K562 (cell line): ENCODE measurements around the gene PICK1. TPM values are rescaled to one million over a fixed set of nuclear protein-coding genes. Genes with fewer than 3 reads are reported as not detected.

ENCODE experiments used
- ATF7 ChIP-seq: fragments of 450-650 bp; IDR thresholded peaks from 2 replicates; pipeline ENCODE4 v1.7.1; 2014; ENCODE audit warnings: mild to moderate bottlenecking, moderate library complexity
- CAMTA2 ChIP-seq: fragments of 250-450 bp; sonication (Bioruptor Pico); conservative IDR thresholded peaks from 2 replicates; pipeline ENCODE4 v1.5.1; 2022
- CBX8 ChIP-seq: fragments of 200-600 bp; sonication (generic); IDR thresholded peaks from 2 replicates; pipeline ENCODE4 v1.6.1; 2012; ENCODE audit warnings: borderline replicate concordance, mixed run types, low read depth, mild to moderate bottlenecking, moderate library complexity, mixed read lengths, low read length, control low read depth, inconsistent platforms; ENCODE audit not compliant: poor library complexity, severe bottlenecking; ENCODE audit errors: extremely low read depth
- CEBPG ChIP-seq, 3 experiments: fragments of 200-800 bp in 1 of 3; sonication (Bioruptor generic) in 1 of 3; sonication (generic) in 1 of 3; formaldehyde crosslinking in 1 of 3; IDR thresholded peaks in 2 of 3; conservative IDR thresholded peaks in 1 of 3; 2 replicates each; pipeline versions ENCODE4 v1.6.1 to v1.8.0; 2016 to 2022; ENCODE audit warnings: missing compliant biosample characterization in 2 of 3, missing genetic modification characterization in 2 of 3, mild to moderate bottlenecking in 1 of 3, missing genetic modification reagents in 1 of 3
- CREB1 ChIP-seq, 2 experiments: sonication (generic) in 1 of 2; formaldehyde crosslinking in 1 of 2; IDR thresholded peaks; 2 replicates each; pipeline versions ENCODE4 v1.6.1 to v1.8.0; 2012 to 2022; ENCODE audit warnings: inconsistent platforms in 1 of 2, mild to moderate bottlenecking in 1 of 2, missing genetic modification reagents in 1 of 2, moderate library complexity in 1 of 2
- ESRRB ChIP-seq: fragments of 250-450 bp; sonication (Bioruptor Pico); IDR thresholded peaks from 2 replicates; pipeline ENCODE4 v1.5.0; 2020; ENCODE audit warnings: mild to moderate bottlenecking, moderate library complexity, borderline replicate concordance
- ETV1 ChIP-seq: fragments of 450-650 bp; conservative IDR thresholded peaks from 2 replicates; pipeline ENCODE4 v1.6.1; 2016; ENCODE audit warnings: missing genetic modification characterization, control low read depth, low read depth, missing compliant biosample characterization
- HDAC8 ChIP-seq: fragments of 450-650 bp; IDR thresholded peaks from 2 replicates; pipeline ENCODE4 v1.6.1; 2016; ENCODE audit warnings: mild to moderate bottlenecking, missing genetic modification characterization, moderate library complexity, missing compliant biosample characterization
- HNRNPLL ChIP-seq: fragments of 200-400 bp; formaldehyde crosslinking; IDR thresholded peaks from 2 replicates; pipeline ENCODE4 v1.6.1; 2017; ENCODE audit warnings: low read length, low read depth, mild to moderate bottlenecking; ENCODE audit not compliant: poor library complexity, severe bottlenecking
- KLF6 ChIP-seq: fragments of 250-450 bp; sonication (Bioruptor Pico); IDR thresholded peaks from 2 replicates; pipeline ENCODE4 v1.4.0; 2020; ENCODE audit warnings: mild to moderate bottlenecking, moderate library complexity, borderline replicate concordance
- MED1 ChIP-seq: sonication (generic); formaldehyde crosslinking; IDR thresholded peaks from 2 replicates; pipeline ENCODE4 v1.8.1; 2023; ENCODE audit warnings: missing genetic modification reagents, borderline replicate concordance
- MIER1 ChIP-seq: fragments of 450-650 bp; IDR thresholded peaks from 2 replicates; pipeline ENCODE4 v1.6.1; 2016; ENCODE audit warnings: antibody characterized with exemption, mild to moderate bottlenecking, low read depth
- MTA2 ChIP-seq: fragments of 450-650 bp; IDR thresholded peaks from 2 replicates; pipeline ENCODE4 v1.6.1; 2016; ENCODE audit warnings: low read depth
- NFATC3 ChIP-seq: fragments of 450-650 bp; IDR thresholded peaks from 2 replicates; pipeline ENCODE4 v1.6.1; 2017; ENCODE audit warnings: mild to moderate bottlenecking
- NFXL1 ChIP-seq: fragments of 450-650 bp; formaldehyde crosslinking; IDR thresholded peaks from 2 replicates; pipeline ENCODE4 v1.4.0; 2021; ENCODE audit warnings: mild to moderate bottlenecking
- NONO ChIP-seq, 2 experiments: fragments of 200-400 bp in 1 of 2; fragments of 450-650 bp in 1 of 2; formaldehyde crosslinking in 1 of 2; IDR thresholded peaks; 2 replicates each; pipeline ENCODE4 v1.6.1; 2017; ENCODE audit warnings: low read depth in 2 of 2, mild to moderate bottlenecking in 2 of 2, moderate library complexity in 2 of 2, low read length in 1 of 2
- PYGO2 ChIP-seq: fragments of 450-650 bp; IDR thresholded peaks from 2 replicates; pipeline ENCODE4 v1.6.1; 2016; ENCODE audit warnings: mild to moderate bottlenecking, missing genetic modification characterization, moderate library complexity, missing compliant biosample characterization
- SMARCB1 ChIP-seq: IDR thresholded peaks from 2 replicates; pipeline ENCODE4 v1.6.1; 2011; ENCODE audit warnings: improper control_type of control experiment, low read depth; ENCODE audit not compliant: insufficient read length
- STAG1 ChIP-seq: sonication (generic); formaldehyde crosslinking; IDR thresholded peaks from 2 replicates; pipeline ENCODE4 v1.5.0; 2020; ENCODE audit warnings: missing genetic modification reagents, borderline replicate concordance
- TBL1XR1 ChIP-seq, 2 experiments: IDR thresholded peaks; 2 replicates each; pipeline ENCODE4 v1.6.1; 2012; ENCODE audit warnings: improper control_type of control experiment in 2 of 2, low read length in 2 of 2, mild to moderate bottlenecking in 1 of 2
- TEAD2 ChIP-seq: fragments of 450-650 bp; IDR thresholded peaks from 2 replicates; pipeline ENCODE4 v1.6.1; 2016; ENCODE audit warnings: missing genetic modification characterization, control low read depth, missing compliant biosample characterization
- ZNF23 ChIP-seq: fragments of 250-450 bp; sonication (Bioruptor Pico); IDR thresholded peaks from 2 replicates; pipeline ENCODE4 v1.4.0; 2020; ENCODE audit warnings: mild to moderate bottlenecking
- ZNF263 ChIP-seq: sonication (generic); formaldehyde crosslinking; IDR thresholded peaks from 2 replicates; pipeline ENCODE4 v1.8.0; 2022; ENCODE audit warnings: mild to moderate bottlenecking, missing genetic modification reagents, borderline replicate concordance
- ZNF384 ChIP-seq: IDR thresholded peaks from 2 replicates; pipeline ENCODE4 v1.6.1; 2012; ENCODE audit warnings: low read depth, low read length, improper control_type of control experiment
- ZNF41 ChIP-seq: fragments of 250-450 bp; sonication (Bioruptor Pico); conservative IDR thresholded peaks from 2 replicates; pipeline ENCODE4 v1.4.0; 2020; ENCODE audit warnings: mild to moderate bottlenecking
- ZNF785 ChIP-seq: fragments of 250-450 bp; sonication (Bioruptor Pico); IDR thresholded peaks from 2 replicates; pipeline ENCODE4 v1.4.0; 2020; ENCODE audit warnings: mild to moderate bottlenecking
- ZNF830 ChIP-seq: fragments of 250-450 bp; sonication (Bioruptor Pico); IDR thresholded peaks from 2 replicates; pipeline ENCODE4 v1.5.0; 2021; ENCODE audit warnings: mild to moderate bottlenecking
- polyA plus RNA-seq, 8 experiments: library from polyadenylated mRNA; depleted of rRNA in 4 of 8; stranded (reverse) in 5 of 8; unstranded in 3 of 8; fragments of >200 nt; fragmentation: Nextera tagmentation in 2 of 8; fragmentation: Illumina TruSeq in 1 of 8; extraction: Ambion mirVana in 2 of 8; extraction: Trizol in 1 of 8; gene quantifications; 2 replicates each; pipeline versions ENCODE4 v1.2.1 to v1.2.3, GENCODE V29; 2011 to 2014; ENCODE audit warnings: inconsistent platforms in 1 of 8, missing spikeins in 1 of 8
- total RNA-seq, 7 experiments: library from RNA; depleted of rRNA in 6 of 7; stranded (reverse); fragments of >200 nt in 6 of 7; fragmentation: Illumina TruSeq in 2 of 7; extraction: Trizol in 2 of 7; gene quantifications; 2 replicates each; pipeline versions ENCODE4 v1.2.1 to v1.2.3, GENCODE V29; 2011 to 2021; ENCODE audit warnings: low replicate concordance in 1 of 7
- TF ChIP-seq, protein P1 (sequence below): fragments of 250-450 bp; sonication (Bioruptor Pico); IDR thresholded peaks from 2 replicates; pipeline ENCODE4 v1.4.0; 2020; ENCODE audit warnings: borderline replicate concordance

Gene PICK1
- total and polyA plus RNA-seq, 9 of the 15 experiments (the other 6 are each of a cell fraction or from before 2014, with no cell fraction given) = 0.06 to 11.0 (median 7.9) TPM; not detected in 1

DNA sequence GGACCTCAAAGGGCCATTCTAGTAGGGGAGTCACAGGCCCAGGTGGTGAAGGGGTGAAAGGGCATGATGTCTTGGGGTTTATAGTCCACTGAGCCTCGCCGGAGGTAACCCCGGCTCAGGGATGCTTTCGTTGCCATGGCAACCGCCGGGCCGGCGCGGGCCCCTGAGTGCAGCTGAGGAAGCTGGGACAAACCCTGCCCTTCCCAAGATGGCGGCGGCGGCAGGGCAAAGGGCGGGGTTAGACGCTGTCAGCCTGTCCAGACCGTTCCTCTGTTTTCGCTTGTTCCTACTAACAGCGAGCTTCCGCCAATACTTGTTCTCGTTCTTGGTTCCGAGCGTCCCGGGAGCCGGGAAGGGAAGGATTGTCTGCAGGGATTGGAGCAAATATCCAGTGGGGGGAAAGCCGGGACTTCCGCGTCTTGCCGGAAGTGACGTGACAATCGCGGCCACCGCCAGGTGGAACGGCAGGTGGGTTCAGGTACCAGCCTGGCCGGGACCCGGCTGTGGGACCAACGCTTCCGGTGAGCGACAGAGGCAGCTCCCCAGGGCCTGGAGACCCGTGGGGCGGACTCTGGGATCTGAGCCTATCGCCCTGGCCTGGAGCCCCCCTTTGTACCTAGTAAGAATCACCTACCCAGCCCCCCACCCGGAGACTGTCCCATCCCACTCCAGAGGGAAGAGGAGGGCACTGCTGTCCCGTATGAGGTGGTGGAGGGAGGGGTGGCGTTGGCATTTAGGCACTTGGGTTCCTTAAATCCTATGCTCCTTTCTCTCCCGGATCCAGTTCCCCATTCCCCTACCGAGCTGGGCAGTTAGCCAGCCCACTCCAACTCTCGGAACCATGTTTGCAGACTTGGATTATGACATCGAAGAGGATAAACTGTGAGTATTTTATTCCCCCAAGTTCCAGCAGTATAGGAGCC, at the start of gene PICK1 (continued):
- no peak for TF ChIP-seq MIER1
- TF ChIP-seq NONO (IDR thresholded peaks at IDR 0.05; ENCODE audit: low read depth in 2 of 2, low read length in 1 of 2) = no peak
- no peak for TF ChIP-seq ZNF785 (CRISPR knock-in tag)
- no peak for TF ChIP-seq CEBPG (CRISPR knock-in tag; IDR thresholded peaks at IDR 0.05)
- TF ChIP-seq CEBPG (tag; conservative IDR thresholded peaks at IDR 0.05 in 1 of 2, IDR thresholded peaks at IDR 0.05 in 1 of 2) = no peak
- TF ChIP-seq HDAC8 (tag) = no peak
- TF ChIP-seq STAG1 = no peak
- no peak for TF ChIP-seq ZNF41 (CRISPR knock-in tag)
- no peak for TF ChIP-seq PYGO2
- TF ChIP-seq TEAD2 (tag) = no peak
- no peak for TF ChIP-seq MED1
- TF ChIP-seq NFXL1 (CRISPR knock-in tag) = no peak
- no peak for TF ChIP-seq ZNF263
- no peak for TF ChIP-seq NFATC3
- no peak for TF ChIP-seq MTA2
- no peak for TF ChIP-seq ESRRB (CRISPR knock-in tag)
- TF ChIP-seq CAMTA2 (CRISPR knock-in tag) = no peak
- peak; percentile 80 for TF ChIP-seq CREB1 (IDR thresholded peaks at IDR 0.05)
- peak; percentile 91 for TF ChIP-seq CREB1 (CRISPR knock-in tag; IDR thresholded peaks at IDR 0.05)
- no peak for TF ChIP-seq ZNF830
- TF ChIP-seq ETV1 (tag) = peak; percentile 65
- no peak for TF ChIP-seq ZNF23 (CRISPR knock-in tag)
- no peak for TF ChIP-seq CBX8
- TF ChIP-seq TBL1XR1 (IDR thresholded peaks at IDR 0.05; ENCODE audit: low read length in 2 of 2) = no peak
- no peak for TF ChIP-seq SMARCB1
- TF ChIP-seq, protein P1, sequence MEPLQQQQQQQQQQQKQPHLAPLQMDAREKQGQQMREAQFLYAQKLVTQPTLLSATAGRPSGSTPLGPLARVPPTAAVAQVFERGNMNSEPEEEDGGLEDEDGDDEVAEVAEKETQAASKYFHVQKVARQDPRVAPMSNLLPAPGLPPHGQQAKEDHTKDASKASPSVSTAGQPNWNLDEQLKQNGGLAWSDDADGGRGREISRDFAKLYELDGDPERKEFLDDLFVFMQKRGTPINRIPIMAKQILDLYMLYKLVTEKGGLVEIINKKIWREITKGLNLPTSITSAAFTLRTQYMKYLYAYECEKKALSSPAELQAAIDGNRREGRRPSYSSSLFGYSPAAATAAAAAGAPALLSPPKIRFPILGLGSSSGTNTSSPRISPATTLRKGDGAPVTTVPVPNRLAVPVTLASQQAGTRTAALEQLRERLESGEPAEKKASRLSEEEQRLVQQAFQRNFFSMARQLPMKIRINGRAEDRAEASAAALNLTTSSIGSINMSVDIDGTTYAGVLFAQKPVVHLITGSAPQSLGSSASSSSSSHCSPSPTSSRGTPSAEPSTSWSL (CRISPR knock-in tag) = no peak
- peak; percentile 65; the same call in 1 of the 2 replicates for TF ChIP-seq ATF7
- TF ChIP-seq ZNF384 = no peak
- TF ChIP-seq KLF6 (CRISPR knock-in tag) = no peak
- TF ChIP-seq HNRNPLL = no peak
